ENCODE data around the gene LIX1L.
A peak's percentile ranks its signal among the peaks of the same experiment; 100 is the strongest.

The LIX1L gene

GRCh38 chr1:145957443-145958319 is at the start of gene LIX1L:
Gene LIX1L, minus strand, starts transcription at chr1:145958017. Its CDS starts 90 bp downstream, at chr1:145957927.
- TF ChIP-seq, protein P1, sequence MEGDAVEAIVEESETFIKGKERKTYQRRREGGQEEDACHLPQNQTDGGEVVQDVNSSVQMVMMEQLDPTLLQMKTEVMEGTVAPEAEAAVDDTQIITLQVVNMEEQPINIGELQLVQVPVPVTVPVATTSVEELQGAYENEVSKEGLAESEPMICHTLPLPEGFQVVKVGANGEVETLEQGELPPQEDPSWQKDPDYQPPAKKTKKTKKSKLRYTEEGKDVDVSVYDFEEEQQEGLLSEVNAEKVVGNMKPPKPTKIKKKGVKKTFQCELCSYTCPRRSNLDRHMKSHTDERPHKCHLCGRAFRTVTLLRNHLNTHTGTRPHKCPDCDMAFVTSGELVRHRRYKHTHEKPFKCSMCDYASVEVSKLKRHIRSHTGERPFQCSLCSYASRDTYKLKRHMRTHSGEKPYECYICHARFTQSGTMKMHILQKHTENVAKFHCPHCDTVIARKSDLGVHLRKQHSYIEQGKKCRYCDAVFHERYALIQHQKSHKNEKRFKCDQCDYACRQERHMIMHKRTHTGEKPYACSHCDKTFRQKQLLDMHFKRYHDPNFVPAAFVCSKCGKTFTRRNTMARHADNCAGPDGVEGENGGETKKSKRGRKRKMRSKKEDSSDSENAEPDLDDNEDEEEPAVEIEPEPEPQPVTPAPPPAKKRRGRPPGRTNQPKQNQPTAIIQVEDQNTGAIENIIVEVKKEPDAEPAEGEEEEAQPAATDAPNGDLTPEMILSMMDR (IDR thresholded peaks at IDR 0.05; ENCODE audit: insufficient read depth, missing control alignments): no peak
- peak; percentile 95 for DNase-seq (ENCODE audit: insufficient read length, low spot score)
- FAIRE-seq: no peak

GRCh38 chr1:146001709-146002108 is 43.9 kb upstream of the LIX1L start:
- no peak for DNase-seq (ENCODE audit: insufficient read length, low spot score)
- FAIRE-seq: no peak
- TF ChIP-seq, protein P1 (IDR thresholded peaks at IDR 0.05; ENCODE audit: insufficient read depth, missing control alignments): no peak

DNA sequence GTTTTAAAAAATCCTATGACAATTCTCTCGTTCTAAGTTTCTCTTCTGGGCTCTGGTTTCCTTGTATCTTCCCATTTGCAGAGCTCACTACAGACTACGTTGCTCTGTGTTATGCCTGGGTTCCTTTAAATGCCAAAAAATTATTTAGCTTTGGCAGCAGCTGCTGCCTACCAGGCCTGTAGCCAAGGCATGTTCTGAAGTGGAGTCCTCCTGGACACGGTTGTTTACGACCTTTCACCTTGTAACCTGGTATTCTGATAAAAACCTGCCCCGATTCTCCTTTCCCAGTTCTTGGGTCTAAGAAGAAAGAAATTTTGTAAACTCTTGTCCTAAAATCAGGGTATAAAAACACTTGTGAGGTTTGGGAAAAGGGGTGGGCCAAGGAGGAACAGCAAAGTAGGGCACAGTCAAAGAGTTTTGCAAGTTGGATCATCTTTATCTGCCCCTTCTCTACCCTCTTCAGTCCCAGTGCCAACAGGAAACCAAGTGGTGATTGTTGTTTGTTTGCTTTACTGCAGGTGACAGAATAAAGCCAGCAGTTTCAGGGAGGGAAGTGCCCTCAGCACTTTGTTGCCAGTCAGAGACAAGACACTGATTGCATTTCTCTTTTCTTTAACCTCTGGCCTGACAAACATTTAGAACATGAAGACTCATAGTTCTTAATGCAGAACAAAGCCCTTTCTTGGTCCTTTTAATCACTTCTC is 41.7 kb upstream of the LIX1L start:
- DNase-seq (ENCODE audit: insufficient read length, low spot score) (no peak), FAIRE-seq (no peak)
- TF ChIP-seq, protein P1 (IDR thresholded peaks at IDR 0.05; ENCODE audit: insufficient read depth, missing control alignments): no peak

- FAIRE-seq: no peak
These were observed 39.9 kb upstream of the LIX1L start for GRCh38 chr1:145997718-145998023.

DNA sequence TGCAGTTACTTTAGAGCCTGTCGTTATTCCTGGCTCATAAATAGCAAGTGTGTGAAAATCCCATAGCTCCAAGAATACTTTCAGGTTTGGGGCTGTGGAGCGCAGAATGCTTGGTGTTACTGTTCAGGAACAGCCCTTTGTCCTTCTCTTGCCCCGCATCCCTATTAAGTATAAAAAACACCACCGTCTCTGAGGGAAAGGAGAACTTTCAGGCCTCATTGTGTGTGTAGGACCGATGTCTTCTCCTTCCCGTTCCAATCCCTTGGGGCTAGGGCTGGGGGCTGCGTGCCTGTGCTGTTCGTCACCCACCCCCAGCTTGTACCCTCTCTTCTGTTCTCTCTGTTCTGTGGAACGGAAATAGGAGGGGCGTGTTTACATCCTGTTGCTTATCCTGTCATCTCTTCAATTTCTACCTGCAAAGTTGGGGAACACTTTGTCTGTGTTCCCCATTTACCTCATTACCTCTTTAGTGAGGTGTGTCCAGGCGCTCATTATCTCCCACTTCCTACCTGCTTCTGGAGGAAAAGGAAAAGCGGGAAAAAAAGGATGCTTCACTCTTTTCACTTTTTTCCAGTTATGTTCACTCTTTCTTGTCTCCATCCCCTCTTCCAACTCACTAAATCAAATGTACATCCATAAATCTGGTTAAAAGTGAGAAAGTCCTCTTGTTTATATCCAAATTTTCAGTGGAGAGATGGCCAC is 39.4 kb upstream of the LIX1L start:
- TF ChIP-seq, protein P1 (IDR thresholded peaks at IDR 0.05; ENCODE audit: insufficient read depth, missing control alignments): no peak
- DNase-seq (ENCODE audit: insufficient read length, low spot score) (no peak), FAIRE-seq (no peak)

More at GRCh38 chr1:145997718-145998023, 39.9 kb upstream of the LIX1L start:
- no peak for DNase-seq (ENCODE audit: insufficient read length, low spot score)
- TF ChIP-seq, protein P1 (IDR thresholded peaks at IDR 0.05; ENCODE audit: insufficient read depth, missing control alignments): no peak

DNA sequence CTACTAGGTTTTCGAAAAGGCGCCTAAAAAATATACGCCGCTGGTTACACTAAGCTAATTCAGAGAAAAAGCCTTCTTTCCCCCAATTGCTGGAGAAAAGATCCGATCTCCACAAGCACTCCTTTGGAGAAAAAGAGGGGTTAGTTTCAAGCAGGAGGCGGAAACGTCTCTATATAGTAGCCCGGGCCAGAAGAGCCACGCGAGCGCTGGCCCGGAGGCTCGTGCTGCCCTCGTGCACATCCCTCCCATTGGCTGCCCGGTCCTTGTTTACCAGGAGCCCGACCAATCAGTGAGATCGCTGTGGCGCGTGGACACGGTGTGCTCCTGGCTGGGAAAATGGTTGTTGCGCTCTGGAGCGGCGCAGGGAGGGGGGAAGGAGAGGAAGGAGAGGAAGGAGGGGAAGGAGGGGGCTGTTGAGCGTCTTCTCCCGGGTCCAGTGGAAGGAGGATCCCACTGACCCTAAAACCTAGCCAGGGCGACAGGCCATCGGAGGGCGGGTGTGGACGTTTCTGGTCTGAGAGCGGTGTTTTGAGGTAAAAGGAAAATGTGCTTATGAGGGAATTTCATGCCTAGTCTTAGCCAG is 38.7 kb upstream of the LIX1L start, which contains the start of gene TXNIP:
Gene TXNIP (minus strand): TSS at position 147 of the 583 bp plus-strand sequence. CDS start 313 bp downstream, outside the sequence.
- TF ChIP-seq, protein P1 (IDR thresholded peaks at IDR 0.05; ENCODE audit: insufficient read depth, missing control alignments): no peak
- FAIRE-seq: no peak
- DNase-seq (ENCODE audit: insufficient read length, low spot score): peak; percentile 98
